ENCODE data around the gene C1QTNF1.

The C1QTNF1 gene

GRCh38 chr17:79062691-79063090, 38.7 kb downstream of the C1QTNF1 start:
- no peak for DNase-seq (ENCODE audit: low read depth in 1 of 2, low spot score in 1 of 2)
- Histone ChIP-seq H3K4me3 (replicated peaks; ENCODE audit: insufficient read depth, low read length) (no peak overlapping the region), H3K27ac (replicated peaks) (no peak overlapping the region), H3K27me3 (ENCODE audit: insufficient read depth, poor library complexity, severe bottlenecking) (no peaks in the 10 kb centered on the region)
- TF ChIP-seq REST (IDR thresholded peaks at IDR 0.05; ENCODE audit: insufficient replicate concordance, low read depth) (no peak), POLR2AphosphoS5 (IDR thresholded peaks at IDR 0.05; ENCODE audit: low read depth) (no peak), SPI1 (IDR thresholded peaks at IDR 0.05; ENCODE audit: borderline replicate concordance, low read depth) (no peak)

DNA sequence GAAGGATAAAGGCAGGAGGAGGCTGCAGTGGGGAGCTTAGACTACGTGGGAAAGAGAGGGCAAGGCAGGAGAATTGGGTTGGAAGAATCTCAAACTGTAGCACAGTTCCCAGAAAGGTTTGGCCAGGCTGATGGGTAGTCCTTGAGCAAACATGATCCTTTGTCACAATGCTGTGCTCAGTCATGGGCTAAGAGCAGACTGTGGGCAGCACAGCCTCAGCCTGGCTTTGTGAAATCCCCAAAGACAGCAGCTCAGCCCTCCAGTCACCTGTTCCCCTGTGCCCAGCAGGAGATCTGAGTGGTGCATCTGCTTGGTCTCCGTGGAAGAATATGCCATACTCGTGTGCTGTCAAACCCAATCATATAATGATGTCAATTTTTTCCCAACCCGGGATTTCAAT, 40.1 kb downstream of the C1QTNF1 start:
- no peak overlapping the region for H3K27ac ChIP-seq (replicated peaks)
- no peaks in the 10 kb centered on the region for H3K27me3 ChIP-seq (ENCODE audit: insufficient read depth, poor library complexity, severe bottlenecking)
- no peak for TF ChIP-seq GABPA (IDR thresholded peaks at IDR 0.05; ENCODE audit: low read depth)
- no peak for TF ChIP-seq SPI1 (IDR thresholded peaks at IDR 0.05; ENCODE audit: borderline replicate concordance, low read depth)
- TF ChIP-seq REST (IDR thresholded peaks at IDR 0.05; ENCODE audit: insufficient replicate concordance, low read depth): no peak
- TF ChIP-seq CTCF (IDR thresholded peaks at IDR 0.05; ENCODE audit: insufficient read depth, low read length): no peak
- no peak for TF ChIP-seq POLR2AphosphoS5 (IDR thresholded peaks at IDR 0.05; ENCODE audit: low read depth)
- DNase-seq (ENCODE audit: low read depth in 1 of 2, low spot score in 1 of 2): no peak
- no peak overlapping the region for H3K4me3 ChIP-seq (replicated peaks; ENCODE audit: insufficient read depth, low read length)

- Histone ChIP-seq H3K4me3 (replicated peaks; ENCODE audit: insufficient read depth, low read length) (no peak overlapping the region), H3K27ac (replicated peaks) (no peak overlapping the region), H3K27me3 (ENCODE audit: insufficient read depth, poor library complexity, severe bottlenecking) (no peaks in the 10 kb centered on the region)
- TF ChIP-seq REST (IDR thresholded peaks at IDR 0.05; ENCODE audit: insufficient replicate concordance, low read depth): no peak
- no peak for TF ChIP-seq SPI1 (IDR thresholded peaks at IDR 0.05; ENCODE audit: borderline replicate concordance, low read depth)
- no peak for TF ChIP-seq POLR2AphosphoS5 (IDR thresholded peaks at IDR 0.05; ENCODE audit: low read depth)
- peak; percentile 3 for TF ChIP-seq CTCF (IDR thresholded peaks at IDR 0.05; ENCODE audit: insufficient read depth, low read length)
- DNase-seq (ENCODE audit: low read depth in 1 of 2, low spot score in 1 of 2): peak in 1 of 2 experiments; percentile 50
Measured at GRCh38 chr17:79065105-79065670, 41.2 kb downstream of the C1QTNF1 start.
